ENCODE results near the gene ZNF547.

- TF ChIP-seq CTCF (IDR thresholded peaks at IDR 0.05) (no peak), RNF2 (IDR thresholded peaks at IDR 0.05; ENCODE audit: borderline replicate concordance, low read depth) (no peak), ATOH8 (CRISPR knock-in tag; IDR thresholded peaks at IDR 0.05; ENCODE audit: low read depth) (no peak), BCL3 (IDR thresholded peaks at IDR 0.05) (no peak), EP300 (IDR thresholded peaks at IDR 0.05) (no peak), SREBF2 (IDR thresholded peaks at IDR 0.05) (no peak), MAX (IDR thresholded peaks at IDR 0.05) (no peak), POLR2A (IDR thresholded peaks at IDR 0.05; ENCODE audit: low read length) (no peak), REST (IDR thresholded peaks at IDR 0.05) (no peak)
Measured at GRCh38 chr19:57348136-57348535, 15.2 kb upstream of the ZNF547 start.

All from A549 (cell line).